ENCODE data around the gene FMOD. TPM values are rescaled to one million over a fixed set of nuclear protein-coding genes. Genes with fewer than 3 reads are reported as not detected.
"Not testable (repeated sequence)": the region's sequence is repeated elsewhere in the genome, so short reads cannot be mapped to it uniquely, and the experiment has no call there.

The FMOD gene
- total RNA-seq, 2 experiments from 2014 or later: not detected

DNA sequence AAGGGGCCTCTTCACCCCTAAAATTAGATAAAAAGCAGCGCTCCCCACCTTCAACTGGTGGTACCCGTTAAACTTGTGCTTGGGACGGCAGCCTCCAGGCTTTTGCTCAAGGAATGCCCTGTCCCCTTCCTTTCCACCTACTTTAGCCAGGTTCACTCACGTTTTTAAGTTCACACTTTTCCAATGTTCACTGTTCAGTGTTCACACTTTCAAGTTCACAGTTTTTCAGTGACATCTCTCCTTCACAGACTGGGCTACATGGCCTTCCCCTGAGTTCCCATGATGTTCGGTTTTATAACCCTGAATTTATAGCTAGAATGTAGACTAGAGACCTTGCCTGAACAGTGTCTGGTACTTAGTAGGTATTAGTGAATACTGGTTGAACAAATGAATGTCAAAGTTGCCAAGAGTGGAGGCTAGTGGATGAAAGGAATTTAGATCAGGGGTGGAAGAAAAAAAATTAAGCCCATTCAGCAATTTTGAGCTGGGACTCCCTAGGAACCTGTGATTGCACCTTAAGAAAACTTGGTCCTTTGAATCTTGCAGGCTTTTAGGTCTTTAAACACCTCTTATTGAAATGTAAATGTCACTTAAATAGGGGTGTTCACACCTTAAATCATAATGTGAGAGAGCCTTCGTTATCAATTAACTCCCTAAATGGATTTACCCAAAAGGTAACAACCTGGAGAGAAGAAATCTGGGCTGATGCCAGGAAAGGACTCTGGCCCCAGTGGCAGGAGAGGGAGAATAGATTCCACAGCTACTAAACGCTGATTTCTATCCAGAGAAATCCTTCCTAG, 33.3 kb downstream of the FMOD start:
- no peak overlapping the region for H3K27ac Mint-ChIP-seq
- no peak for ATAC-seq (ENCODE audit: low read depth)
- POLR2A ChIA-PET: interaction anchor here (2.4 to 2.8 kb wide), 2 partner anchors 9 to 11 kb away, joined by 8 to 27 read pairs; partner anchors contain the start of gene BTG2

DNA sequence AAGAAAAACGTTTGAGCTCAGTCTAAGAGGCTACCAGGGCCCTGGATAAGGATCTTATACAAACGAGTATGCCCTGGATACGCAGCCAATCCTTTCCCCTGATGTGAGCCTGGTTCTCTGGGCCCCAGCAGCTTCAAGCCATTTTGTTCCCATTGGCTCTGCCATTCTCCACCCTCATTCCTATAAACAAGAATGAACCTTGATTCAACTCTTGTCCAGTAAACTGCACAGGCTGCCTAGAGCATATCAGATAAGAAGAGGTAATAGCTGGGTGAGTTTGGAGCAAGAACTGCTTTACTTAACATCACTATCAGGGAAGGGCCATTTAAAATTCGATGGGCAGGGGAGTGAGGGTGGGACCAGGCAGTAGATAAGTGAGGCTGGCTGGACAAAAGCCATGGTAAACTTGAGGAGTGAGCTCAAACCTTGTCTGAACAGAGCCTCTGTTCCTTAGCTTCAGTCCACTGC, 34.3 kb downstream of the FMOD start:
- POLR2A ChIA-PET: interaction anchor here (0.9 to 2.8 kb wide), 3 partner anchors 10 to 27 kb away, joined by 3 to 27 read pairs (median 8); partner anchors contain the start of gene BTG2
- Mint-ChIP-seq H3K27me3 (peaks cover 4% of the 10 kb centered on the region), H3K4me3 (no peak overlapping the region), H3K27ac (no peak overlapping the region), H3K4me1 (peaks cover 33% of the 10 kb centered on the region), H3K36me3 (peaks cover 13% of the 10 kb centered on the region), H3K9me3 (no peaks in the 10 kb centered on the region)
- DNase-seq (no peak), ATAC-seq (ENCODE audit: low read depth) (no peak)

More for the DNA sequence above, 33.3 kb downstream of the FMOD start:
- Mint-ChIP-seq H3K4me3 (no peak overlapping the region), H3K27me3 (peaks cover 4% of the 10 kb centered on the region), H3K4me1 (peaks cover 40% of the 10 kb centered on the region), H3K9me3 (no peaks in the 10 kb centered on the region), H3K36me3 (peaks cover 11% of the 10 kb centered on the region)
- DNase-seq: no peak

DNA sequence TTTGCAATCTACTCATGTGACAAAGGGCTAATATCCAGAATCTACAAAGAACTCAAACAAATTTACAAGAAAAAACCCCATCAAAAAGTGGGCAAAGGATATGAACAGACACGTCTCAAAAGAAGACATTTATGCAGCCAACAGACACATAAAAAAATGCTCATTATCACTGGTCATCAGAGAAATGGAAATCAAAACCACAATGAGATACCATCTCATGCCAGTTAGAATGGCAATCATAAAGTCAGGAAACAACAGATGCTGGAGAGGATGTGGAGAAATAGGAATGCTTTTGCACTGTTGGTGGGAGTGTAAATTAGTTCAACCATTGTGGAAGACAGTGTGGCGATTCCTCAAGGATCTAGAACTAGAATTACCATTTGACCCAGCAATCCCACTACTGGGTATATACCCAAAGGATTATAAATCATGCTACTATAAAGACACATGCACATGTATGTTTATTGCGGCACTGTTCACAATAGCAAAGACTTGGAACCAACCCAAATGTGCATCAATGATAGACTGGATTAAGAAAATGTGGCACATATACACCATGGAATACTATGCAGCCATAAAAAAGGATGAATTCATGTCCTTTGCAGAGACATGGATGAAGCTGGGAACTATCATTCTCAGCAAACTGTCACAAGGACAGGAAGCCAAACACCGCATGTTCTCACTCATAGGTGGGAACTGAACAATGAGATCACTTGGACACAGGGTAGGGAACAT, 36.7 kb downstream of the FMOD start:
- Mint-ChIP-seq H3K36me3 (peaks cover 36% of the 10 kb centered on the region), H3K4me1 (peaks cover 32% of the 10 kb centered on the region)
- not testable (repeated sequence) for H3K27me3 Mint-ChIP-seq; H3K9me3 Mint-ChIP-seq; ATAC-seq (ENCODE audit: low read depth); DNase-seq; H3K27ac Mint-ChIP-seq; H3K4me3 Mint-ChIP-seq
- POLR2A ChIA-PET: interaction anchor here (9.3 kb wide), 1 partner anchor 10 kb away, joined by 309 read pairs; no protein-coding TSS in a partner anchor

DNA sequence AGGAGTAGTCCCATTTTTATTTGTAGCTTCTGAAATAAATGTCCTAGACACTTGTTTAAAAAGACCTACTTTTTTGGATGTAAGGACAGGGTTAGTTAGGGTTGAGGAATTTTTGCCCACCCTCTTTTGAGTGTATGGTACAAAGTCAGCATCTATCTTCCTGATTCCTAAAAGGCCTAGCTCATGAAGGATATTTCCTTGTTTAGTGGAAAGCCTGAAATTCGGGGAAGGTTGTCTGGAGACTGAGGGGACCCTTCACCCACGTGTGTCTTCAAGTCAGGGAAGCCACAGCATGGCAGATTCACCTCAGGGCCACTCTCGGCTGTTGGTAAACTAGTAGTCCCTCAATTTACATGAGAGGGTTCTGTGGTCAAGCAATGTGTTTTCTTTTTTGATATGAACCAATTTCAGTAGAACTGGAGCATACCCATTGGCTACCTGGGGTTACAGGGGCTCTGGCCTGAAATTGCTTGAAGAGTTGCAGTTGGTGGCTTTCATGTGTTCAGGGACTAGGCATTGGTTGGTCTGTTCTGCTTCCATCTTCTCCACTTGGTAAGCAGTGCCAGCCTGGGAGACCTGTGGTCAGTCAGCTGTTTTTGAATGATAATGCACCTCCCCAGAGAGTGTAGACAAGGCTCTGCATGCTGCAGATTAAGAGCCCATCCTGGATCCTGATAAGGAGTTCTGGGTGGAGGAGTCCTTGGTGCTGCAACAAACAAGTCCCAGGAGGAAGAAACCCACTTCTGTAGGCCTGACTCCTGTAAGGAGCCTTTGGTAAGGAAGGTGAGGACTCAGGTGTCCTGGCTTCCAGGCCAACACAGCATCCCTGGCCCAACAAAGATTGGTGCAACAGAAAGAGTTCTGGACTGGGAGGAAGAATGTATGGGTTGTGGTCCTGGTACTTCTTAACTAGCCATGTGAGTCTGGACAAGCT, 39.3 kb downstream of the FMOD start:
- DNase-seq: no peak
- peak overlapping the region; percentile 56 for H3K27ac Mint-ChIP-seq
- no peak overlapping the region for H3K4me3 Mint-ChIP-seq
- POLR2A ChIA-PET: interaction anchor here (1.0 to 9.3 kb wide), 4 partner anchors 12 to 39 kb away, joined by 6 to 309 read pairs (median 129); no protein-coding TSS in a partner anchor
- H3K27me3 Mint-ChIP-seq: no peaks in the 10 kb centered on the region
- H3K36me3 Mint-ChIP-seq: peaks cover 62% of the 10 kb centered on the region
- H3K9me3 Mint-ChIP-seq: no peaks in the 10 kb centered on the region
- H3K4me1 Mint-ChIP-seq: peaks cover 45% of the 10 kb centered on the region
- no peak for ATAC-seq (ENCODE audit: low read depth)

DNA sequence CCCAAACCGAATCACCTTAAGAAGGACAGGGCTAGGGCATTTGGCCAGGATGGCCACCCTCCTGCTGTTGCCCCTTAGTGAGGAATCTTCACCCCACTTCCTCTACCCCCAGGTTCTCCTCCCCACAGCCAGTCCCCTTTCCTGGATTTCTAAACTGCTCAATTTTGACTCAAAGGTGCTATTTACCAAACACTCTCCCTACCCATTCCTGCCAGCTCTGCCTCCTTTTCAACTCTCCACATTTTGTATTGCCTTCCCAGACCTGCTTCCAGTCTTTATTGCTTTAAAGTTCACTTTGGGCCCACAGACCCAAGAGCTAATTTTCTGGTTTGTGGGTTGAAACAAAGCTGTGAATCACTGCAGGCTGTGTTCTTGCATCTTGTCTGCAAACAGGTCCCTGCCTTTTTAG, 42.0 kb downstream of the FMOD start:
- Mint-ChIP-seq H3K36me3 (peaks cover 57% of the 10 kb centered on the region), H3K27ac (peak overlapping the region; percentile 90), H3K4me3 (peak overlapping the region; percentile 94), H3K9me3 (no peaks in the 10 kb centered on the region), H3K4me1 (peaks cover 53% of the 10 kb centered on the region), H3K27me3 (no peaks in the 10 kb centered on the region)
- DNase-seq: no peak
- ATAC-seq (ENCODE audit: low read depth): no peak
- POLR2A ChIA-PET: interaction anchor here (0.7 to 9.3 kb wide), 7 partner anchors 9 to 41 kb away, joined by 3 to 309 read pairs (median 11); no protein-coding TSS in a partner anchor

DNA sequence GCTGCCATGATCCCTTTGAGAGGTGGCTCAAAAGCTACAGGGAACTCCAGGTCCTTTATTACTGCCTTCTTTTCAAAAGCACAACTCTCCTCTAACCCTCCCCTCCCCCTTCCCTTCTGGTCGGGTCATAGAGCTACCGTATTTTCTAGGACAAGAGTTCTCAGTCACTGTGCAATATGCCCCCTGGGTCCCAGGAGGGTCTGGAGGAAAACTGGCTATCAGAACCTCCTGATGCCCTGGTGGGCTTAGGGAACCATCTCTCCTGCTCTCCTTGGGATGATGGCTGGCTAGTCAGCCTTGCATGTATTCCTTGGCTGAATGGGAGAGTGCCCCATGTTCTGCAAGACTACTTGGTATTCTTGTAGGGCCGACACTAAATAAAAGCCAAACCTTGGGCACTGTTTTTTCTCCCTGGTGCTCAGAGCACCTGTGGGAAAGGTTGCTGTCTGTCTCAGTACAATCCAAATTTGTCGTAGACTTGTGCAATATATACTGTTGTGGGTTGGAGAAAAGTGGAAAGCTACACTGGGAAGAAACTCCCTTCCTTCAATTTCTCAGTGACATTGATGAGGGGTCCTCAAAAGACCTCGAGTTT, 42.5 kb downstream of the FMOD start:
- Mint-ChIP-seq H3K9me3 (no peaks in the 10 kb centered on the region), H3K4me3 (peak overlapping the region; percentile 94), H3K27ac (peak overlapping the region; percentile 90), H3K27me3 (no peaks in the 10 kb centered on the region), H3K4me1 (peaks cover 55% of the 10 kb centered on the region), H3K36me3 (peaks cover 53% of the 10 kb centered on the region)
- no peak for DNase-seq
- POLR2A ChIA-PET: interaction anchor here (1.2 to 9.3 kb wide), 10 partner anchors 9 to 41 kb away, joined by 4 to 309 read pairs (median 18); no protein-coding TSS in a partner anchor
- no peak for ATAC-seq (ENCODE audit: low read depth)

DNA sequence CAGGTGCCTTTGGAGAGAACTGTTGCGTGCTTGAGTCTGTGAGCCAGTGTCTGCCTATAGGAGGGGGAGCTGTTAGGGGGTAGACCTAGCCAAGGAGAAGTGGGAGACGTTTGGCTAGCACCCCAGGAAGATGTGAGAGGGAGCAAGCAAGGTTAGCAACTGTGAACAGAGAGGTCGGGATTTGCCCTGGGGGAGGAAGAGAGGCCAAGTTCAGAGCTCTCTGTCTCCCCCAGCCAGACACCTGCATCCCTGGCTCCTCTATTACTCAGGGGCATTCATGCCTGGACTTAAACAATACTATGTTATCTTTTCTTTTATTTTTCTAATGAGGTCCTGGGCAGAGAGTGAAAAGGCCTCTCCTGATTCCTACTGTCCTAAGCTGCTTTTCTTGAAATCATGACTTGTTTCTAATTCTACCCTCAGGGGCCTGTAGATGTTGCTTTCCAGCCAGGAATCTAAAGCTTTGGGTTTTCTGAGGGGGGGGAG, 43.2 kb downstream of the FMOD start:
- peaks cover 55% of the 10 kb centered on the region for H3K4me1 Mint-ChIP-seq
- peak overlapping the region; percentile 94 for H3K4me3 Mint-ChIP-seq
- H3K36me3 Mint-ChIP-seq: peaks cover 53% of the 10 kb centered on the region
- no peaks in the 10 kb centered on the region for H3K9me3 Mint-ChIP-seq
- no peaks in the 10 kb centered on the region for H3K27me3 Mint-ChIP-seq
- ATAC-seq (ENCODE audit: low read depth) (no peak), DNase-seq (no peak)
- POLR2A ChIA-PET: interaction anchor here (0.9 to 9.3 kb wide), 12 partner anchors 9 to 457 kb away, joined by 4 to 309 read pairs (median 13); partner anchors contain the start of gene LAX1
- H3K27ac Mint-ChIP-seq: peak overlapping the region; percentile 90

DNA sequence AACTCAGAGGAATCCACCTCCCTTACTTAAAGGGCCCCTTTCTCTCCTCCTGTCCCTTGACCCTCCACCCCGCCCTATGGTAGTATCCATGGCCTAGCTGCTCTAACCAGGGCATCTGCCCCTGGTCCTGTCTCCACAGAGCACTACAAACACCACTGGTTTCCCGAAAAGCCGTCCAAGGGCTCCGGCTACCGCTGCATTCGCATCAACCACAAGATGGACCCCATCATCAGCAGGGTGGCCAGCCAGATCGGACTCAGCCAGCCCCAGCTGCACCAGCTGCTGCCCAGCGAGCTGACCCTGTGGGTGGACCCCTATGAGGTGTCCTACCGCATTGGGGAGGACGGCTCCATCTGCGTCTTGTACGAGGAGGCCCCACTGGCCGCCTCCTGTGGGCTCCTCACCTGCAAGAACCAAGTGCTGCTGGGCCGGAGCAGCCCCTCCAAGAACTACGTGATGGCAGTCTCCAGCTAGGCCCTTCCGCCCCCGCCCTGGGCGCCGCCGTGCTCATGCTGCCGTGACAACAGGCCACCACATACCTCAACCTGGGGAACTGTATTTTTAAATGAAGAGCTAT, 43.9 kb downstream of the FMOD start:
- ATAC-seq (ENCODE audit: low read depth): no peak
- peak overlapping the region; percentile 94 for H3K4me3 Mint-ChIP-seq
- peaks cover 53% of the 10 kb centered on the region for H3K36me3 Mint-ChIP-seq
- H3K4me1 Mint-ChIP-seq: peaks cover 58% of the 10 kb centered on the region
- POLR2A ChIA-PET: interaction anchor here (0.9 to 9.3 kb wide), 13 partner anchors 8 to 458 kb away, joined by 4 to 309 read pairs (median 14); partner anchors contain the start of gene LAX1
- H3K27ac Mint-ChIP-seq: peak overlapping the region; percentile 90
- H3K9me3 Mint-ChIP-seq: peaks cover 1% of the 10 kb centered on the region
- peak; percentile 70 for DNase-seq
- no peaks in the 10 kb centered on the region for H3K27me3 Mint-ChIP-seq

DNA sequence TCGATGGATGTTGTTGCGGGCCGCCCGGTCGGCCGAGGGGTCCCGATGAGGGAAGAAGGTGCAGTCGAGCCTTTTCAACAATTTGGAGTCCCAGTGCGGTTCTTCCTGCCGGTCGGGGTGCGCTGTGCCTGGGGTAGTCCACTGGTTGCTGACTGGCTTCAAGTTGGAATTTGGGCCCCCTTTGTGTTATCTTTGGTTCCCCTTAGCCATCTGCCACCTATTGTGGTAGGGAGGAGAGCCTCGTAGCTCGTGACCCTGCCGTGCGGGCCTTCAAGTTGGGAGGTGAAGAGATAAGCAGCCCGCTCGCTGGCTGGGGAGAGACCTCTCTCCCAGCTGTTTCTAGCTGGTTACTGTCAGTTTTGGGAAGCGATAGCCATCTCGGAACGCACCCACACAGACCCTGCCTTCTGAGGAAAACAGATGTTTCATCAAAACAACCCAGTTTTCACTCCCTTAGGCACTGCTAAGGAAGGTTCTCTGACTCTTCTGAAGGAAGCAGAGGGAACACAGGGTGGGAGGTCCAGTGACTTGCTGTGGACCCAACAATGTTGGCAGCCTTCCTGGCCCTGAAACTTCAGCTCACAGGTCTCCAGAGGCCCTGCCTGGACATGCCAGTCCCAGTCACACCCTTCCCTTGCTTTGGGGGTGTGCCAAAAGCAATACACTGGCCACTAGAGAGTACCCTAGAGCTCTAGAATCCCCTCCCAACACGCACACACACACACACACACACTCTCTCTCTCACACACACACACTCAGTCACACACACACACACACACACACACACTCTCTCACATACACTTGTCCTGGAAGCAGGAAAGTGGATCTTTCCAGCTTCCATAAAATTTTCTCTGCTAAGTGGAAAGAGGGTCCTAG, 44.6 kb downstream of the FMOD start:
- peak overlapping the region; percentile 90 for H3K27ac Mint-ChIP-seq
- H3K27me3 Mint-ChIP-seq: no peaks in the 10 kb centered on the region
- H3K4me3 Mint-ChIP-seq: peak overlapping the region; percentile 94
- peaks cover 56% of the 10 kb centered on the region for H3K4me1 Mint-ChIP-seq
- H3K9me3 Mint-ChIP-seq: peaks cover 1% of the 10 kb centered on the region
- peak; percentile 59 for DNase-seq
- POLR2A ChIA-PET: interaction anchor here (0.9 to 9.3 kb wide), 12 partner anchors 8 to 458 kb away, joined by 4 to 309 read pairs (median 18); partner anchors contain the start of gene LAX1
- peaks cover 50% of the 10 kb centered on the region for H3K36me3 Mint-ChIP-seq
- peak; percentile 10 for ATAC-seq (ENCODE audit: low read depth)

DNA sequence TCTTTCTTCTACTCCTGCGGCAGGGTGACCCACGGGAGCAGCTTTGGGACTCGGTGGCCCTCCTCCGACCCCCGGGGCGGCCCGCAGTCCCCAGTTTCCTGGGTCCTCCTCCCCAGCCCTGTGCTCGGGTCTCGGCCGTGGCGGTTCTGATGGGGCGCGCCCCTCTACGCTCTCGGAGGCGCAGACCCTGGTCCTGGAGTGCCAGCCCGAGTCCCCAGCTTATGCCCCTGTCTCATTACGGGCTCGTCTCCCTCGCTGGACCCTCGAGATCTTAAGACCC, 45.2 kb downstream of the FMOD start:
- H3K36me3 Mint-ChIP-seq: peaks cover 44% of the 10 kb centered on the region
- peak overlapping the region; percentile 90 for H3K27ac Mint-ChIP-seq
- H3K4me1 Mint-ChIP-seq: peaks cover 54% of the 10 kb centered on the region
- ATAC-seq (ENCODE audit: low read depth): peak; percentile 16
- no peaks in the 10 kb centered on the region for H3K27me3 Mint-ChIP-seq
- peak overlapping the region; percentile 94 for H3K4me3 Mint-ChIP-seq
- POLR2A ChIA-PET: interaction anchor here (2.6 to 9.3 kb wide), 8 partner anchors 11 to 38 kb away, joined by 12 to 309 read pairs (median 36); no protein-coding TSS in a partner anchor
- peaks cover 1% of the 10 kb centered on the region for H3K9me3 Mint-ChIP-seq
- DNase-seq: no peak

Data from activated naive CD8-positive, alpha-beta T cell treated with anti-CD3 and anti-CD28 coated beads, Interleukin-2, amount 10 ng/mL, durations not matched to agents 7 days and 5 days (primary cell).